GM19395 (cell line): ENCODE data around the gene EGFL7.
"Not testable (repeated sequence)": the region's sequence is repeated elsewhere in the genome, so short reads cannot be mapped to it uniquely, and the experiment has no call there.

Experiments
- ATAC-seq: cut with Tn5 transposase; IDR thresholded peaks from one replicate; pipeline ENCODE4 v1.9.1; 2021; ENCODE audit warnings: mild to moderate bottlenecking, moderate library complexity; ENCODE audit not compliant: unreplicated experiment

The EGFL7 gene

DNA sequence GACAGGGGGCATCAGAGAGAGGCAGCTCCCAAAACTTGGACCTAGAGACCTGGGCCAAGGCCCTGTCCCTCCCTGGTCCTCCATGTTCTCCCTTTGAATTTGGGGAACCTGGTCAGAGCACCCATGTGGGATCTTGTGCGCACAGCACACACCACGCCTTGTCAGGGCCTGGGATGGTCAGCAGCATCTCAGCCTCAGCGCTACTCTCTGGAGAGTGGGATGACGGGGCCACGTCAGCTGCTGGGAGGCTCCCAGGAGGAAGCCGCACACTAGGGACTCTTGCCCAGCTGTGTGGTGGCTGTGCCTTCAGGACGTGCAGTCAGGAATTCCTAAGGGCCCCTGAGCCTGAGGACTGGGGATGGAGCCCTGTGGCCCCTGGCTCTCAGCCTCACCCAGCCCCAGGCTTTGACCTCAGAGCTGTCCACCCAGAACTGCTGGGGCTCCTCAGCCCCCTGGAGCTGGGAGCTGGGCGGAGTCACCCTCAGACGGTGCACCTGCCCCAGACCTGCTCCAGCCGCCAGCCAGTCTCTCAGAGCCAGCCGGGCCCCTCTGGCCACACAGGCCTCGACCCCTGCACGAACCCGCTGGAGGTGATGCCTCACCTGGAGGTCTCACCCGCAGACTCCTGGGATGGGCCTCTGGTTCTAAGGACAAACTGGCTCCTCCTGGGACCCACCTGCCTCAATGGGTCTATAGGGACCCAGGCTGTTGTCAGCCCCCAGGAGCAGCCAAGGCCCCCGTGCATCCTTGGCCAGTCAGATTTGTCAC, 38.3 kb upstream of the EGFL7 start:
- ATAC-seq: no peak

- no peak for ATAC-seq
Observed at GRCh38 chr9:136625101-136626065, 37.3 kb upstream of the EGFL7 start.

- ATAC-seq: no peak
Observed at GRCh38 chr9:136626066-136626725, 36.5 kb upstream of the EGFL7 start.

- no peak for ATAC-seq
Observed at GRCh38 chr9:136626740-136627642, 35.7 kb upstream of the EGFL7 start.

DNA sequence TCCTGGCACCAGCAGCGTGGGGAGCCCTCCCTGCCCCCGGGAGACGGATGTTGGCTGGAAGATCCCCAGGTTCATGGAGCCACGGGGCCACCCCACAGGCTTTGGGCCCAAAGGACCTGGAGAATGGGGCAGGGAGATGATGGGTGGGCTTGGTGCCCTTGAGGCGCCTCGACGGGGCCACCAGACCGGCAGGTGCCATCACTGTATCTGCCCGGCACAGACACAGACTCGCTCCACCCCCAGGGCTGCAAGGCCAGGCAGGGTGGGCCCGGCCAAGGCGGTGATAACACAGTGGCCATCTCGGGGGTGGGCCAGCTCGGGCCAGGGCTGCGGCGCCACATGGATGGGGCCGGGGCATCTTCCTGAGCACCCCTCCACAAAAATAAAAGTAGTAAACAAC, 35.0 kb upstream of the EGFL7 start:
- no peak for ATAC-seq

DNA sequence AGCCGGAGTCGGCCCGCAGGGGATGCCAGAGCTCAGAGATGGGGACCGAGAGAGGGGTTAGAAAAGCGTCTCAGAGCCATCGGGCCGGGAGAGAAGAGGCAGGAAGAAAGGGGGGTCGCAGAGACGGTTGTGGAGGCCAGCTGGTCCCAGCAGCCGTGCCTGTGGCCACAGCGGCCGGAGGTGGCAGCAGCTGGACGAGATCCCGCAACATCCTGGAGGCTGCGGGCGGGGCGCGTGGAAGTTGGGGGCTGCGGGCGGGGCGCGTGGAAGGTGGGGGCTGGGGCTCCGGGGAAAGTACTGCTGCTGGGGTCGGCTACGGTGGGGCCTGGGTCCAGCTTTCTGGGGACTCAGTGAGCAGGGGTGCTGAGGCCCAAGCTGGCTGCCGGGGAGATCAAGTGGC, 34.4 kb upstream of the EGFL7 start:
- no peak for ATAC-seq

DNA sequence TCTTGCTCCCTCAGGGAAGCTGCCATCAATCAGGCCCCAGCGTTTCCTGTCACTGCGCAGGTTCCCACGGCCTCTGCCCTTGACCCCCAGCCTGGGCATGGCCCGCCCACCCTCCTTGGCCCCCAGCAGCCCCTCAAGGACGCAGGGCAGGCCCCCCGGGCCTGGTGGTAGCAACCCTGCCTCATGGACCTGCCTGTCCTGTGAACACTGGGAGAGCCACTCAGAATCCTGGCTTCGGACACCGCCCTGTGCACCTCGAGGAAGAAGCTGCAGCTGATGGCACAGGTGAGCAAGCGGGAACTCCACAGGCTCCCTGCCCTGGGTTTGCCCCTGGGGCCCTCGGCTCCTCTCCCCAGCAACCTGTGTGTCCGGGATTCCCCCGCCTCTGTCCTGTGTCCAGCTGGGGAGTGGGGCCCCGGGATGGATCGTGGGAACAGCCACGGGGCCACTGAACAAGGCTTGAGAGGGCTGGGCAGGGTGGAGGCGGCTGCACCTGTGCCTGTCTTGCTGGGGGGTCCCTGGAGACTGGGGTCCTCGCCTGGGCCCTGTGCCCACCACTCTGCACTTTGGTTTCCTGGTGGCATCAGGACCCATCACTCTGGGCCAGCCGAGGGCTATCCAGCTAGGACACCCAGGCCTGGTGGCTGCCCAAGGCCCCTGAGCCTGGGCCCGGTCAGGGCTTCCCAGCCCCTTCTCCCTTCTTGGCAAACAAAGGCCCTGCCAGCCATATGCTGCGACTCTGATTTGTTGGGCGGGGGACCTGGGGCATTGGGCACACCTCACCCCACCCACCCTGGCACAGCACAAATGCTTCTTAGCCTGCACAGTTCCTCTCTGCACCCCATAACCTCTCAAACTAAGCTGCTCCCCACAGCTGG, 33.5 kb upstream of the EGFL7 start:
- no peak for ATAC-seq

DNA sequence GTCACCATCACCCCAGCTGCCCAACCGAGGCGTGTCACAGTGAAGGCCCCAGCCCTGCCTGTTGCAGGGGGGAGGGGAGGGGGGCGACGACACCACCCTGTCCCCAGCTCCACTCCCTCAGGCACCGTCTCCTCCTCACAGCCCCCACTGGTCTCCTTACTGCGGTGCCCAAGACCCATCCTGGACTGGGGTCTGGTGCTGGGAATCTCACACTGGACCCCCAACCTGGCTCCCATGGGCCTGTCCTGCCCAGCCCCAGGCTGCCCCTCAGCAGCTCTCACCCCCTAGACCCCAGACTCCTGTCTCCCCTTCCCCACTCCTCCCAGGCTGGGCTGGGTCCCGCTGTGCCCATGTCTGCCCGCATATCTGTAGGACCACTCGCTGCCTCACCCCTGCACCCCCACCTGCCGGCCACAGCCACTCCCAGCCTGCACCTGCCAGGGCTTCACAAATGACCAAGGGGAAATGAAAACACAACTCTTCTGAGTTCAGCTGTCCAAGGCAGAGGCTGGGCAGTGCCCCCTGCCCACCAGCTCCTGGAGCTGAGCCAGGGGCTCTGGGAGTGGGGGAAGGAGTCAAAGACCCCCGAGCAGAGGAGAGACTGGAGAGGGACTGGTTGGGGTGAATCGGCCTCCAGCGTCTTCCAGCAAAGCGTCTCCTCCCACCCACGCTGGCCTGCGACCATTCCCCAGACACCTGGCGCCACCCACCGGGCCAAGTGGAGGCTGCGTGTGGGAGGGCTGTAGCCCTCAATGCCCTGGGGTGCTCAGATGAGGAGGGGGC, 32.6 kb upstream of the EGFL7 start:
- no peak for ATAC-seq

DNA sequence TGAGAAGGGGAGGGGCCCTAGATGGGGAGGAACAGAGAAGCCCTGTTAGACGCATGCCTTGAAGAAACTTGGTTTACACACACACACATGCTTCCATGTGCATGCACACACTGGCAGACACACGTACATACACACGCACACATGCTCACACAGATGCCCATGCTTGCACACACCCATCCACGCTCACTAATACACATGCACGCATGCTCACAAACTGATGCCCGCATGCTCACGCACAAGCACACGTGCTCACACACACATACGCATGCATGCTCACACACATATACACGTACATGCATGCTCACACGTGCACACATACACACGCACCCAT, 32.1 kb upstream of the EGFL7 start:
- ATAC-seq: no peak

- ATAC-seq: no peak
Observed at GRCh38 chr9:136631038-136632000, 31.4 kb upstream of the EGFL7 start.

DNA sequence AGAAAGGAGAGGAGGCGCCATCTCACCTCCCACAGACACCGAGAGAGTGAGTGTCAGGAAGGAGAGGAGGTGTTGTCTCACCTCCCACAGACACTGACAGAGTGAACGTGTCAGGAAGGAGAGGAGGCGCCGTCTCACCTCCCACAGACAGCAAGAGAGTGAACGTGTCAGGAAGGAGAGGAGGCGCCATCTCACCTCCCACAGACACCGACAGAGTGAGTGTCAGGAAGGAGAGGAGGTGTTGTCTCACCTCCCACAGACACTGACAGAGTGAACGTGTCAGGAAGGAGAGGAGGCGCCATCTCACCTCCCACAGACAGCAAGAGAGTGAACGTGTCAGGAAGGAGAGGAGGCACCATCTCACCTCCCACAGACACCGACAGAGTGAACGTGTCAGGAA, 30.6 kb upstream of the EGFL7 start:
- ATAC-seq: not testable (repeated sequence)

- not testable (repeated sequence) for ATAC-seq
Observed at GRCh38 chr9:136632491-136633106, 30.1 kb upstream of the EGFL7 start.

DNA sequence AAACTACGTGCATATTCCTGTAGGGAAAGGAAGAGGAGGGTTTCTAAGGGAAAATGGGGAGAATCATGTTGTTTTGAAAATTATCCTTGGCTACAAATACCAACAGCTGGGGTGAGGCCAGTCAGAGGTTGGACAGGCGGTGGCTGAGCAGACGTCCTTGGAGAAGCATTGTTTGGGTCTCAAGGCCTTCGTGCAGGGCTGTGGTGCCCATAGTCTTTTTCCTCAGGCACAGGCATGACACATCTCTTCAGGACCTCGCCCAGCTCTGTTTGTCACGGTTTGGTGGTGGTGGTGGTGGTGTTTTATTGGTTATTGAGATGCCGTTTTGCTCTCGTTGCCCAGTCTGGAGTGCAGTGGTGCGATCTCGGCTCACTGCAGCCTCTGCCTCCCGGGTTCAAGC, 27.8 kb upstream of the EGFL7 start:
- no peak for ATAC-seq

GRCh38 chr9:136640171-136641111, 22.3 kb upstream of the EGFL7 start:
- ATAC-seq: no peak

GRCh38 chr9:136642439-136642921, 20.2 kb upstream of the EGFL7 start:
- no peak for ATAC-seq
